Endothelial cell of umbilical vein (primary cell): ENCODE measurements around the gene SHROOM2. TPM values are rescaled to one million over a fixed set of nuclear protein-coding genes. Genes with fewer than 3 reads are reported as not detected.

ENCODE experiments used
- BruUV-seq: library from RNA; stranded (reverse); fragments of 400-500 nt; replicated peaks from 2 replicates; lab custom pipeline; 2021; lab: Mats Ljungman, UMichigan
- CTCF ChIA-PET: fragments of 300-600, 350-600 bp; sonication (Branson Sonifier 250); formaldehyde crosslinking; loops from one replicate; lab custom pipeline; 2021; ENCODE audit warnings: antibody characterized with exemption, inconsistent platforms; lab: Charles Lee
- POLR2A ChIA-PET: fragments of 300-600, 350-600 bp; sonication (Branson Sonifier 250); formaldehyde crosslinking; loops from one replicate; lab custom pipeline; 2021; ENCODE audit warnings: antibody characterized with exemption, inconsistent platforms; lab: Charles Lee
- DNase-seq: peaks from one replicate; pipeline ENCODE4 v3.0.0-alpha.2; 2011; ENCODE audit warnings: low read depth, low spot score
- FAIRE-seq: peaks from 2 replicates; lab custom pipeline; 2011; peaks lifted over from hg19 to GRCh38; lab: Jason Lieb, UNC
- H2AFZ ChIP-seq: 2 replicates; pipeline ENCODE4 v1.6.0; 2012; ENCODE audit warnings: low read depth, low read length, control low read depth, inconsistent platforms
- H3K27ac ChIP-seq: 2 replicates; pipeline ENCODE4 v1.5.1; 2011; ENCODE audit warnings: low read depth, mild to moderate bottlenecking, control low read depth, low read length, moderate library complexity; ENCODE audit not compliant: insufficient read depth
- H3K27me3 ChIP-seq, 2 experiments: 2 replicates each; pipeline versions ENCODE4 v1.6.0 to v1.6.1; 2011; ENCODE audit warnings: low read length in 2 of 2, mixed read lengths in 1 of 2; ENCODE audit not compliant: control insufficient read depth in 2 of 2, insufficient read depth in 2 of 2
- H3K36me3 ChIP-seq, 2 experiments: 2 replicates in 1 of 2; 3 replicates in 1 of 2; pipeline ENCODE4 v1.5.1; 2011; ENCODE audit warnings: low read length in 2 of 2, mild to moderate bottlenecking in 1 of 2, moderate library complexity in 1 of 2; ENCODE audit not compliant: control insufficient read depth in 2 of 2, insufficient read depth in 2 of 2; ENCODE audit errors: extremely low read depth in 1 of 2
- H3K4me1 ChIP-seq: 3 replicates; pipeline ENCODE4 v1.5.1; 2011; ENCODE audit warnings: mild to moderate bottlenecking, low read length; ENCODE audit not compliant: control insufficient read depth, insufficient read depth; ENCODE audit errors: extremely low read depth
- H3K4me2 ChIP-seq: 2 replicates; pipeline ENCODE4 v1.6.1; 2011; ENCODE audit warnings: low read length, control low read depth, mixed read lengths; ENCODE audit not compliant: insufficient read depth
- H3K4me3 ChIP-seq, 3 experiments: fragments of 200-600 bp in 1 of 3; sonication (generic), shearing (Covaris generic) in 1 of 3; replicated peaks in 1 of 3; 2 replicates each; pipeline ENCODE4 v1.5.1; 2011 to 2016; ENCODE audit warnings: control low read depth in 3 of 3, low read length in 3 of 3, mild to moderate bottlenecking in 2 of 3, inconsistent platforms in 1 of 3, low read depth in 1 of 3, moderate library complexity in 1 of 3; ENCODE audit not compliant: insufficient read depth in 1 of 3
- H3K79me2 ChIP-seq: 2 replicates; pipeline ENCODE4 v1.6.0; 2012; ENCODE audit warnings: low read length, inconsistent platforms; ENCODE audit not compliant: control insufficient read depth, insufficient read depth
- H3K9ac ChIP-seq: replicated peaks from 2 replicates; pipeline ENCODE3; 2011; ENCODE audit warnings: low read length, control low read depth; ENCODE audit not compliant: insufficient read depth; ENCODE audit errors: extremely low read depth
- H3K9me1 ChIP-seq: replicated peaks from 3 replicates; pipeline ENCODE4 v1.6.0; 2011; ENCODE audit warnings: mild to moderate bottlenecking, low read length; ENCODE audit not compliant: control insufficient read depth, insufficient read depth; ENCODE audit errors: extremely low read depth
- H3K9me3 ChIP-seq: replicated peaks from 2 replicates; pipeline ENCODE4 v1.5.1; 2012; ENCODE audit warnings: low read length, inconsistent platforms; ENCODE audit not compliant: control insufficient read depth, insufficient read depth
- H4K20me1 ChIP-seq: replicated peaks from 2 replicates; pipeline ENCODE3; 2011; ENCODE audit warnings: mild to moderate bottlenecking, low read length; ENCODE audit not compliant: control insufficient read depth, insufficient read depth; ENCODE audit errors: extremely low read depth
- EZH2 ChIP-seq: IDR thresholded peaks from 2 replicates; pipeline ENCODE4 v1.6.1; 2012; ENCODE audit warnings: borderline replicate concordance, low read depth, mild to moderate bottlenecking, moderate library complexity, low read length, inconsistent platforms; ENCODE audit not compliant: severe bottlenecking
- FOS ChIP-seq: IDR thresholded peaks from 2 replicates; pipeline ENCODE4 v1.6.1; 2011; ENCODE audit warnings: mild to moderate bottlenecking, low read length, moderate library complexity, borderline replicate concordance; ENCODE audit not compliant: insufficient read depth
- GATA2 ChIP-seq: IDR thresholded peaks from 2 replicates; pipeline ENCODE4 v1.7.0; 2011; ENCODE audit warnings: low read depth, mild to moderate bottlenecking, moderate library complexity, mixed read lengths, low read length; ENCODE audit not compliant: insufficient read length, insufficient read depth
- JUN ChIP-seq: IDR thresholded peaks from 2 replicates; pipeline ENCODE4 v1.6.1; 2011; ENCODE audit warnings: borderline replicate concordance, low read depth; ENCODE audit not compliant: insufficient read length, insufficient read depth
- MYC ChIP-seq: IDR thresholded peaks from one replicate; pipeline ENCODE4 v1.6.1; 2011; ENCODE audit warnings: mild to moderate bottlenecking, low read depth, low read length
- POLR2A ChIP-seq: IDR thresholded peaks from 2 replicates; pipeline ENCODE4 v1.6.1; 2012; ENCODE audit warnings: low read depth, mild to moderate bottlenecking, control low read depth, low read length
- POLR2AphosphoS5 ChIP-seq: IDR thresholded peaks from 2 replicates; pipeline ENCODE4 v1.6.1; 2012; ENCODE audit warnings: low read depth, mild to moderate bottlenecking, control low read depth, low read length, moderate library complexity; ENCODE audit not compliant: insufficient read depth
- dilution Hi-C: fragments of 300-500 bp; cut with MboI; formaldehyde crosslinking; loops from one replicate; pipeline ENCODE4 v1.15.0; 2019; ENCODE audit warnings: low sequenced_read_pairs; ENCODE audit not compliant: extremely low pct_ligation_motif_present
- intact Hi-C: fragments of 100-400 bp; cut with micrococcal nuclease; formaldehyde crosslinking; loops from one replicate; pipeline ENCODE4 v1.10.0; 2022
- polyA plus RNA-seq, 4 experiments: library from polyadenylated mRNA; depleted of rRNA in 3 of 4; stranded (reverse) in 3 of 4; unstranded in 1 of 4; fragments of >200 nt; gene quantifications; 2 replicates each; pipeline versions ENCODE4 v1.2.1 to v1.2.3, GENCODE V29; 2011 to 2012; ENCODE audit warnings: missing spikeins in 1 of 4
- total RNA-seq: library from RNA; stranded (reverse); gene quantifications from 2 replicates; pipeline ENCODE4 v1.2.3, GENCODE V29; 2021
- TF ChIP-seq, protein P1 (sequence below), 2 donors: IDR thresholded peaks; 1 replicate in 1 of 2; 2 replicates in 1 of 2; pipeline ENCODE4 v1.5.1; 2011; ENCODE audit warnings: low read length in 2 of 2, mild to moderate bottlenecking in 2 of 2, moderate library complexity in 2 of 2, control low read depth in 1 of 2, inconsistent platforms in 1 of 2, low read depth in 1 of 2; ENCODE audit not compliant: insufficient read depth in 1 of 2; ENCODE audit errors: extremely low read depth in 1 of 2
- TF ChIP-seq, protein P2 (sequence below): IDR thresholded peaks from 2 replicates; pipeline ENCODE4 v1.6.1; 2011; ENCODE audit not compliant: insufficient read depth, insufficient read length

The SHROOM2 gene
- total and polyA plus RNA-seq, 2 donors (not counting 3 experiments of a cell fraction or from before 2014, with no cell fraction given) = 3.7 to 11.8 TPM

DNA sequence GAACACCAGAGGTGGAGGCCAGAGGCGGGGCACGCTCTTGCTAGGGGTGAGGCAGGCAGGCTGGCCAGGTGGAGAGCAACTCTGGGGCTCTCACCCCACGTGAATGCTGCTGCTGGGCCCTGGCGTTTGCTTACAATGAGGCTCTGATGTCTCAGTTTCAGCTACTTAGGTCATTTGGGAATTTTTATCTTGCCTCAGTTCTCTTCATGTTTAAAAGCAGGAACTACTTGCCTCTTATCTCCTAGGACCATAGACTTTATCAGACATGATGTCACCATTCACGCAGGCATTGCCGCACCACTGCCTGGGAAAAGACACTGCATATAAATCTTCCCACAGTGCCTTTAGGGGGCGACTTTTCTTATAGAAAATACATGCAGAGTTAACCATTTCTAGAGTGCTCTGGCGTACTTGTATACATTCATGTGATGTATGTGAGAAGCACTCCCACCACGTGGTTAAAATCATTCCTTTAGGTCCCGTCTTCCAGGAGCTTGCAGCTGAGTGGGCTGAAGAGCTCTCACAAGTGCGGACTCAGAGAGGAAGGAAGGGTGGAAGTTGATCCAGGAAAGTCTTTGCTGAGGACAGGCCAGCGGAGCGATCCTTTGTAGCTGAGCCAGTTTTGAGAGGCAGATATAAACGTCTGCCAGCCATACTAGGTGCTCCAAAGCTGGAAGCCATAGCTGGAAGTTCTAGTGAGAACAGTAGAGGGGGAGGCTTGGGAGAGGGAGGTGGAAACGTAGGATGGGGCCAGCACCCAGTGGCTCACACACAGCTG lies 96.6 kb downstream of the SHROOM2 start:
- POLR2A ChIA-PET = no interaction called here
- CTCF ChIA-PET = interaction anchor here (0.8 to 2.4 kb wide), 9 partner anchors 10 to 1066 kb away, joined by 3 to 16 read pairs (median 3); partner anchors contain the start of gene SHROOM2
- Histone ChIP-seq H3K27ac (peak overlapping the region; percentile 93), H3K9me3 (no peaks in the 10 kb centered on the region), H3K4me3 (no peak overlapping the region), H3K9me1 (no peaks in the 10 kb centered on the region), H3K9ac (peak overlapping the region; percentile 79), H3K4me2 (peak overlapping the region; percentile 47), H2AFZ (no peak overlapping the region), H3K79me2 (no peaks in the 10 kb centered on the region), H3K4me1 (peaks cover 44% of the 10 kb centered on the region), H4K20me1 (no peaks in the 10 kb centered on the region), H3K27me3 (no peaks in the 10 kb centered on the region), H3K36me3 (no peaks in the 10 kb centered on the region)
- BruUV-seq = no TSS peak
- dilution Hi-C loops (no loop called here), intact Hi-C loops (loop anchor here (1.0 kb wide), 2 partner anchors 113 to 137 kb away; no protein-coding TSS in a partner anchor)
- DNase-seq (peak; percentile 91), FAIRE-seq (peak; percentile 91)
- TF ChIP-seq MYC (no peak), POLR2A (no peak), JUN (peak; percentile 57), FOS (no peak), GATA2 (peak; percentile 65), EZH2 (no peak), POLR2AphosphoS5 (no peak)
- TF ChIP-seq, protein P1, sequence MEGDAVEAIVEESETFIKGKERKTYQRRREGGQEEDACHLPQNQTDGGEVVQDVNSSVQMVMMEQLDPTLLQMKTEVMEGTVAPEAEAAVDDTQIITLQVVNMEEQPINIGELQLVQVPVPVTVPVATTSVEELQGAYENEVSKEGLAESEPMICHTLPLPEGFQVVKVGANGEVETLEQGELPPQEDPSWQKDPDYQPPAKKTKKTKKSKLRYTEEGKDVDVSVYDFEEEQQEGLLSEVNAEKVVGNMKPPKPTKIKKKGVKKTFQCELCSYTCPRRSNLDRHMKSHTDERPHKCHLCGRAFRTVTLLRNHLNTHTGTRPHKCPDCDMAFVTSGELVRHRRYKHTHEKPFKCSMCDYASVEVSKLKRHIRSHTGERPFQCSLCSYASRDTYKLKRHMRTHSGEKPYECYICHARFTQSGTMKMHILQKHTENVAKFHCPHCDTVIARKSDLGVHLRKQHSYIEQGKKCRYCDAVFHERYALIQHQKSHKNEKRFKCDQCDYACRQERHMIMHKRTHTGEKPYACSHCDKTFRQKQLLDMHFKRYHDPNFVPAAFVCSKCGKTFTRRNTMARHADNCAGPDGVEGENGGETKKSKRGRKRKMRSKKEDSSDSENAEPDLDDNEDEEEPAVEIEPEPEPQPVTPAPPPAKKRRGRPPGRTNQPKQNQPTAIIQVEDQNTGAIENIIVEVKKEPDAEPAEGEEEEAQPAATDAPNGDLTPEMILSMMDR (IDR thresholded peaks at IDR 0.05; ENCODE audit: extremely low read depth in 1 of 2, insufficient read depth in 1 of 2, low read depth in 1 of 2, low read length in 2 of 2) = no peak
- TF ChIP-seq, protein P2, sequence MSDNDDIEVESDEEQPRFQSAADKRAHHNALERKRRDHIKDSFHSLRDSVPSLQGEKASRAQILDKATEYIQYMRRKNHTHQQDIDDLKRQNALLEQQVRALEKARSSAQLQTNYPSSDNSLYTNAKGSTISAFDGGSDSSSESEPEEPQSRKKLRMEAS = peak; percentile 66
